ENCODE measurements around the gene TBL1X.

TBL1X gene

GRCh38 chrX:9560219-9560618, 95.4 kb downstream of the TBL1X start:
- no peak for TF ChIP-seq CTCF (IDR thresholded peaks at IDR 0.05; ENCODE audit: insufficient read depth, low read depth, low read length, missing control alignments)
- no peak overlapping the region for H3K4me3 ChIP-seq (ENCODE audit: low read length)
- DNase-seq (ENCODE audit: low read depth) = no peak

DNA sequence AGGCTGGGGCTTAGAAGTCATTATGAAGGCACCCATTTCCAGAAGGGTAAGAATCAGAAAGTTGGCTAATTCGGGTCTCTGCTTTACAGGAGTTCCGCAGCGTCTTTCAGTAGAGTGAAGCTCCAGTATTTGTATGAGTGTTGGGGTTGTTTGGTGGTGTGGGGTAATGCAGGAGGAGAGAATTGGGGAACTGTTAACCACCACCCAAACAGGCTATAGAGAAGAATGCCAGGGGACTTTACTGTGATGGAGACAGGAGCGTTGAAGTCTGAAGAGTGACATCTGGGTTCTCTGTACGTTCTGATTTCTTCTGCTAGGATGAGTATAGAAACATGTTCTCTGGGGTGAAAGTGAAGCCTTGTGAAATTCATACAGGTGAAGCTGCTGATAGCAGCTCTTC, 96.3 kb downstream of the TBL1X start:
- no peak overlapping the region for H3K4me3 ChIP-seq (ENCODE audit: low read length)
- no peak for TF ChIP-seq CTCF (IDR thresholded peaks at IDR 0.05; ENCODE audit: insufficient read depth, low read depth, low read length, missing control alignments)
- no peak for DNase-seq (ENCODE audit: low read depth)

DNA sequence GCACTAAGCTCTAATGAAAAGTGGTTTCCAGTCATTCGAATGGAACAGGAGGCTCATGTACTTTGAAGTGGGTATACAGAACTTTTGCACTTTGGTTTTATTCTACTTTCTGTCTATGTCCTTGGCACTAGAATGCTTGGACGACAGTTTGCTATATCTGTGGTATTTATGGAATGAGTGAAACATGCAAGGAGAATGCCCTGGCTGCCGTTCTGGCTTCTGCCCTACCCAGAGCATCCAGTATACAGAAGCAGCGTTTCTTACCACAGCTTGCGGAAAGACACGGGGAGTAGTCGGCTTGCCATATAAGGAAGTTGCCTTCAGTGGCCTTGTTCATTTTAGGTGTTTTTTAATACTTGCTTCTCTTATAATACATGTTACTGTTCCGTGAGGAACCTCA, 98.0 kb downstream of the TBL1X start:
- no peak overlapping the region for H3K4me3 ChIP-seq (ENCODE audit: low read length)
- no peak for TF ChIP-seq CTCF (IDR thresholded peaks at IDR 0.05; ENCODE audit: insufficient read depth, low read depth, low read length, missing control alignments)
- peak; percentile 45 for DNase-seq (ENCODE audit: low read depth)

- peak; percentile 81 for DNase-seq (ENCODE audit: low read depth)
- H3K4me3 ChIP-seq (ENCODE audit: low read length) = no peak overlapping the region
- TF ChIP-seq CTCF (IDR thresholded peaks at IDR 0.05; ENCODE audit: insufficient read depth, low read depth, low read length, missing control alignments) = no peak
Measured at GRCh38 chrX:9566150-9566621, 101.3 kb downstream of the TBL1X start.

- no peak for TF ChIP-seq CTCF (IDR thresholded peaks at IDR 0.05; ENCODE audit: insufficient read depth, low read depth, low read length, missing control alignments)
- DNase-seq (ENCODE audit: low read depth) = no peak
- H3K4me3 ChIP-seq (ENCODE audit: low read length) = no peak overlapping the region
Measured at GRCh38 chrX:9569876-9570301, 105.0 kb downstream of the TBL1X start.

DNA sequence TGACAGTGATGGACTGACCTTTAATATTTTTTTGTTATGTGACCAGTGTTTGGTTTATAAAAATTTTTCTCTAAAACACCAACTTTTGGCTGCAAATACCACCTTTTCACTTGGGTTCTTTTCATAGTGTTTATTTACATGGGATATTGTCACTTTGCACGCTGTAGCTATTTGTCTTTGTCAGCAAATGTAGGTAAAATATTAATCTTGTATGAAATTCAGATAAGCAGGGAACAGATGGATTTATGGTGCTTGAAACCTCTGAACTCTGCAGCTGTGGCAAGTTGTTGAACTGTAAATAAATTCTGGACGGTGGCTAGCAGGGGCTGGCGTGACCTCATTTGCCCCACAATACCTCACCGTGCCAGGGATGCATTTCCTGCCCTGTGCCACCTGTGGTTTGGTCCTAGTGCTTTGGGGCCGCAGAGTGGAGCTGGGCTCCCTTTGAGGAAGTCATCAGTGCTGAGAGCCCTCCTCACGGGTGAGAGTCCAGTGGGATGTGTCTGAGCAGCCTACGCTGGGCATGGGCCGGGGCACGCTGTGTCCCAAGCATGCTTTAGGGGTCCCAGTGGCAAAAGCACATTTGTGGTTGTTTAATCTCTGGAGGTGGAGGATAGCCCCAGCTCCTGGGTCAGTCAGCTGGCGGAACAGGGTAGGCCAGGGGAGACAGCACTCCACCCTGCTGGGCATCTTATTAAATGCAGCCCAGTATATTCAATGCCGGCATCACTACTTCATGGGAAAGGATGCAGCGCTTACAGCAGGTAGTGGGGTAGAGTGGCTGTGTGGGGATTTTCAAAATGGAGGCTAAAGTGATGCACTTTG, 108.6 kb downstream of the TBL1X start:
- DNase-seq (ENCODE audit: low read depth) = no peak
- H3K4me3 ChIP-seq (ENCODE audit: low read length) = no peak overlapping the region
- TF ChIP-seq CTCF (IDR thresholded peaks at IDR 0.05; ENCODE audit: insufficient read depth, low read depth, low read length, missing control alignments) = no peak

DNA sequence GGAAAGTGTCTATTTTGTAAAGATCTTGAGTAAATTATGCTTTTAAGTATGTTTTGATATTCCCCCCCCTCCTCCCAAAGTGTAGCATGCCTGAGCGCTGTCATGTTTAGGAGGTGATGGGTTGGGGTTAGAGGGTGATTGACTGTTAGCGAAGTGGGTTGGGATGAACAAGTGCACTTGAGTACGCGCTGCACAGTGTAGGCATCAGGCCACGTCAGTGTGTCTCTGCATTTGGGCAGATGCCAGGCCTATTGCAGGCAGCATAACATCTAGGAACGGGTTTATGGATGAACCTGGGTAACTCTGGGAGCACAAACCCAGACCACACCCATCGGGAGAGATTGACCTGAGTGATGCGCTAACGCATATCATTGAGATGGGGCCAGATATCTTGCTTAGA, 111.2 kb downstream of the TBL1X start:
- no peak for TF ChIP-seq CTCF (IDR thresholded peaks at IDR 0.05; ENCODE audit: insufficient read depth, low read depth, low read length, missing control alignments)
- DNase-seq (ENCODE audit: low read depth) = no peak
- H3K4me3 ChIP-seq (ENCODE audit: low read length) = no peak overlapping the region

Measured in epithelial cell of esophagus (primary cell).